Measurements from ENCODE around the gene SMARCA2.
A peak's percentile ranks its signal among the peaks of the same experiment; 100 is the strongest.

Gene SMARCA2

GRCh38 chr9:2116073-2116472 is 100.9 kb downstream of the SMARCA2 start:
- Histone ChIP-seq H3K27ac (ENCODE audit: low read length) (no peak overlapping the region), H3K4me3 (ENCODE audit: low read length) (no peak overlapping the region), H3K9me3 (ENCODE audit: insufficient read depth, low read depth, low read length) (no peaks in the 10 kb centered on the region), H3K9ac (ENCODE audit: low read depth, low read length) (no peak overlapping the region), H3K36me3 (ENCODE audit: insufficient read depth, low read depth, low read length) (no peaks in the 10 kb centered on the region), H3K27me3 (ENCODE audit: insufficient read depth, low read length) (no peaks in the 10 kb centered on the region), H3K4me1 (ENCODE audit: insufficient read depth, low read length) (no peaks in the 10 kb centered on the region)

GRCh38 chr9:2117527-2117926 is 102.4 kb downstream of the SMARCA2 start:
- no peaks in the 10 kb centered on the region for H3K4me1 ChIP-seq (ENCODE audit: insufficient read depth, low read length)
- no peak overlapping the region for H3K27ac ChIP-seq (ENCODE audit: low read length)
- H3K27me3 ChIP-seq (ENCODE audit: insufficient read depth, low read length) = no peaks in the 10 kb centered on the region
- H3K36me3 ChIP-seq (ENCODE audit: insufficient read depth, low read depth, low read length) = no peaks in the 10 kb centered on the region
- H3K9me3 ChIP-seq (ENCODE audit: insufficient read depth, low read depth, low read length) = no peaks in the 10 kb centered on the region
- no peak overlapping the region for H3K9ac ChIP-seq (ENCODE audit: low read depth, low read length)
- H3K4me3 ChIP-seq (ENCODE audit: low read length) = no peak overlapping the region

- Histone ChIP-seq H3K9me3 (ENCODE audit: insufficient read depth, low read depth, low read length) (no peaks in the 10 kb centered on the region), H3K4me1 (ENCODE audit: insufficient read depth, low read length) (no peaks in the 10 kb centered on the region), H3K4me3 (ENCODE audit: low read length) (no peak overlapping the region), H3K9ac (ENCODE audit: low read depth, low read length) (no peak overlapping the region), H3K27me3 (ENCODE audit: insufficient read depth, low read length) (no peaks in the 10 kb centered on the region), H3K36me3 (ENCODE audit: insufficient read depth, low read depth, low read length) (no peaks in the 10 kb centered on the region), H3K27ac (ENCODE audit: low read length) (no peak overlapping the region)
Measured at GRCh38 chr9:2119566-2119965, 104.4 kb downstream of the SMARCA2 start.

DNA sequence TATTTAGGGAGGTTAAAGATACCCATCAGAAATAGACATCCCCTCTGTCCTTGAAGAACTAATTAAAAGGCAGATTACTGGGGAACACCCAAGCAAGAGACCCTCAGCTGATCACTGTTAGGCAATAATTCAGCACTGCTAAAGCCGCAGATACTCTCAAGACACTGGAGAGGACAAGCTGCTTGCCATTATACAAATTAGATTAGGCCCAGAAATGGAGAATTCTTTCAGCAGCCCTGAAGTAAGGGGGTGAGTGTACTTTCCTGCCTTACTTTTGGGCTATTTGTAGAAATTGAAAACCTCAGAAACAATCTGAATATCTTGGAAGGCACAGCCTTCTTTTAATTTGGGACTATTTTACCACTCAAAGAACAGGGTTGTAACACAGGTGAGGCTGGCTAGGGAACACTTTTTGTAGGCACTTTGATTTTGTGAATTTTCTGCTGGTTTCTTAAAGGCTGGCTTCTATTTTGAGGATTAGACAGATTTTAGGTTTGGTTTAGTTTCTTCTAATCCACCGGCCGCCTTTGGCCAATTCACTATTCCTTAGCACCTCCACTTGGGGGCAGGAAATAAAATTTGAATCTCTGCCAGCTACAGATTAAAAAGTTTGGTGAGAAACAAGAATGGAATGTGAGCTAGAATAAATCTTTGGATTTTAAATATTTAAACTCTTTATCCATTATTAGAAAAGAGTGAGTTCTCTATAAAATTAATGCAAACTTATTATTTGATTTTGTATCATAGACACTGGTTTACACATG is 106.0 kb downstream of the SMARCA2 start:
- Histone ChIP-seq H3K4me3 (ENCODE audit: low read length) (no peak overlapping the region), H3K27ac (ENCODE audit: low read length) (no peak overlapping the region), H3K27me3 (ENCODE audit: insufficient read depth, low read length) (no peaks in the 10 kb centered on the region), H3K36me3 (ENCODE audit: insufficient read depth, low read depth, low read length) (no peaks in the 10 kb centered on the region), H3K4me1 (ENCODE audit: insufficient read depth, low read length) (no peaks in the 10 kb centered on the region), H3K9me3 (ENCODE audit: insufficient read depth, low read depth, low read length) (no peaks in the 10 kb centered on the region), H3K9ac (ENCODE audit: low read depth, low read length) (no peak overlapping the region)

- Histone ChIP-seq H3K4me3 (ENCODE audit: low read length) (no peak overlapping the region), H3K27ac (ENCODE audit: low read length) (no peak overlapping the region), H3K27me3 (ENCODE audit: insufficient read depth, low read length) (no peaks in the 10 kb centered on the region), H3K36me3 (ENCODE audit: insufficient read depth, low read depth, low read length) (no peaks in the 10 kb centered on the region), H3K9me3 (ENCODE audit: insufficient read depth, low read depth, low read length) (no peaks in the 10 kb centered on the region), H3K4me1 (ENCODE audit: insufficient read depth, low read length) (no peaks in the 10 kb centered on the region), H3K9ac (ENCODE audit: low read depth, low read length) (no peak overlapping the region)
Measured at GRCh38 chr9:2122299-2122698, 107.2 kb downstream of the SMARCA2 start.

GRCh38 chr9:2125906-2126305 is 110.8 kb downstream of the SMARCA2 start:
- no peaks in the 10 kb centered on the region for H3K4me1 ChIP-seq (ENCODE audit: insufficient read depth, low read length)
- no peak overlapping the region for H3K4me3 ChIP-seq (ENCODE audit: low read length)
- H3K36me3 ChIP-seq (ENCODE audit: insufficient read depth, low read depth, low read length) = no peaks in the 10 kb centered on the region
- H3K9me3 ChIP-seq (ENCODE audit: insufficient read depth, low read depth, low read length) = no peaks in the 10 kb centered on the region
- H3K27me3 ChIP-seq (ENCODE audit: insufficient read depth, low read length) = no peaks in the 10 kb centered on the region
- H3K9ac ChIP-seq (ENCODE audit: low read depth, low read length) = no peak overlapping the region
- H3K27ac ChIP-seq (ENCODE audit: low read length) = no peak overlapping the region

DNA sequence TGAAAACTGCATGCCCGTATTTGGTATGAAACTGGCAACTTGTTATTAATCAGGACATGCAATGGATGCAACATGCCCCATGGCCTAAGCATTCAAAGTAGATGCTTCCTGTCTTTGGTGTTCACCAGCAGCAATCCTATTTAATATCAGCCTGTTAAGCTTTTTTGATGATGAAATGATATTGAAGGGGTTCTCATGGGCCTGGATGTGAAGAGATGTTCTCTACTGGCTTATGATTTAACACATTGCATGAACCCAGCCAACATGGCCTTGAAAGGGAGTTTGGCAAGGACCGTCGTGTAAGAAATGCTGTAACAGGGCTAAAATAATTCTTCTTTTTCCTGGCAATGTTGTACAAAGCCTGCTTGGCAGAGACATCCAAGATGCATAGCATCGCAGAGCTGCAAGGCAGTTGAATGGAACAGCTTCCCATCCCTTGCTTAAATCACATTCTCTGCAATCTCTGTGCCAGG is 111.2 kb downstream of the SMARCA2 start:
- Histone ChIP-seq H3K9me3 (ENCODE audit: insufficient read depth, low read depth, low read length) (no peaks in the 10 kb centered on the region), H3K27me3 (ENCODE audit: insufficient read depth, low read length) (no peaks in the 10 kb centered on the region), H3K27ac (ENCODE audit: low read length) (no peak overlapping the region), H3K36me3 (ENCODE audit: insufficient read depth, low read depth, low read length) (no peaks in the 10 kb centered on the region), H3K9ac (ENCODE audit: low read depth, low read length) (no peak overlapping the region), H3K4me3 (ENCODE audit: low read length) (no peak overlapping the region), H3K4me1 (ENCODE audit: insufficient read depth, low read length) (no peaks in the 10 kb centered on the region)

DNA sequence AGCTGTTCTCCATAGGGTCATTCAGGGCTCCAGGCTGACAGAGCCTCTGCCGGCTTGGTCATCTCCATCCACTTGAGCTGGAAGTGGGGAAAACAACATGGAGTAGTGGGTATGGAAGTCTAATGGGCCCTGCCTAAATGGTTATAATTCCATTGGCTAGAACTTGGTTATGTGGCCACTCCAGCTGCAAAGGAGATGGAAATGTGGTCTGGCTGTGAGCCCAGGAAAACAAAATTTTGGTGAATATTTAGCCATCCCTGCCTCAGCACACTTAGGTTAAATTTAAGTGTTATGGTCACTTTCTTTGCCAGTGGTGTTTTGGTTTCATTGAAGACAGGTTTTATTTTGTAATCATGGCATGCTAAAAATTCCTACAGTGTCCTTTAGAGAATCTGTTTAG is 112.3 kb downstream of the SMARCA2 start:
- H3K27ac ChIP-seq (ENCODE audit: low read length) = no peak overlapping the region
- no peak overlapping the region for H3K4me3 ChIP-seq (ENCODE audit: low read length)
- no peaks in the 10 kb centered on the region for H3K36me3 ChIP-seq (ENCODE audit: insufficient read depth, low read depth, low read length)
- H3K9ac ChIP-seq (ENCODE audit: low read depth, low read length) = no peak overlapping the region
- no peaks in the 10 kb centered on the region for H3K27me3 ChIP-seq (ENCODE audit: insufficient read depth, low read length)
- no peaks in the 10 kb centered on the region for H3K9me3 ChIP-seq (ENCODE audit: insufficient read depth, low read depth, low read length)
- peaks cover 2% of the 10 kb centered on the region; the same call in 1 of the 2 replicates for H3K4me1 ChIP-seq (ENCODE audit: insufficient read depth, low read length)

DNA sequence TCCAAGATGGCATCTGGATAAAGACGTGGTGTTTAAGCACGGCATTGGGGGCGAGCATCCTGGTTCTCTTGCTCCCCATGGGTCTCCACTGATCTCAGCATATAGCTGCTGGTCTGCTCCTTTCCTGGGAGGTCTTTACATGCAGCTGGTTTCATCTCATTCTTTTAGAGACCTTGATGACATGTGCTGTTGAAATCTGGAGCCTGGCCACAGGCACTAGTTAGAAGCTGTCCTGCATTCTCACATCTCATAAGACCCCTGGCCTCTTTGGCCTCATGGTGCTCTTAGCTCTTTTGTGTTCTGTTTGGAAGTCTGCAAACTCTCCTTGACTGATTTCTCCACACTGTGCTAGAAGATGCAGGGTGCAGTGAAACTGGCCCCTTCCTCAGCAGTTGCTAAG is 113.0 kb downstream of the SMARCA2 start:
- Histone ChIP-seq H3K27me3 (ENCODE audit: insufficient read depth, low read length) (no peaks in the 10 kb centered on the region), H3K9ac (ENCODE audit: low read depth, low read length) (no peak overlapping the region), H3K4me1 (ENCODE audit: insufficient read depth, low read length) (peaks cover 2% of the 10 kb centered on the region; the same call in 1 of the 2 replicates), H3K9me3 (ENCODE audit: insufficient read depth, low read depth, low read length) (no peaks in the 10 kb centered on the region), H3K4me3 (ENCODE audit: low read length) (no peak overlapping the region), H3K27ac (ENCODE audit: low read length) (no peak overlapping the region), H3K36me3 (ENCODE audit: insufficient read depth, low read depth, low read length) (no peaks in the 10 kb centered on the region)

DNA sequence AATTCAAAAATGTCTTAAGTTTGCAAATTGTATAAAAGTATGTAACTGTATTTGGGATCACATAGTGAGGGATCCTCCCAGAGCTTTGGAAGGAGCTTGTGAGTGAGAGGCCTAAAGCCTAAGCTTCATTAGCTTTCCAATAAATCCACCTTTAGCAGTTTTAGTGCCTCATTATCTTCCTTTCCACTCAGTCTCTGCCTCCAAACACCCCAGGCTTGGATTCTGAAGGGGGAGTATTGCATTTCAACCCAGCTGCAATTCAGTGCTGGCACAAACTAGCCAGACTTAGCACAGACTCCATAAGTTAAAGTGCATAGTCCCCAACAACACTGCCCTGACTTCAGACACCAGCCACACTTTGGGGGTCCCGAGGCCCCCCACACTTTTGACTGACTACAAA is 113.5 kb downstream of the SMARCA2 start:
- H3K36me3 ChIP-seq (ENCODE audit: insufficient read depth, low read depth, low read length) = no peaks in the 10 kb centered on the region
- peaks cover 2% of the 10 kb centered on the region; the same call in 1 of the 2 replicates for H3K4me1 ChIP-seq (ENCODE audit: insufficient read depth, low read length)
- H3K27me3 ChIP-seq (ENCODE audit: insufficient read depth, low read length) = no peaks in the 10 kb centered on the region

GRCh38 chr9:2130941-2131340 is 115.8 kb downstream of the SMARCA2 start:
- peaks cover 7% of the 10 kb centered on the region for H3K4me1 ChIP-seq (ENCODE audit: insufficient read depth, low read length)
- no peak overlapping the region for H3K9ac ChIP-seq (ENCODE audit: low read depth, low read length)
- no peak overlapping the region for H3K4me3 ChIP-seq (ENCODE audit: low read length)
- H3K36me3 ChIP-seq (ENCODE audit: insufficient read depth, low read depth, low read length) = no peaks in the 10 kb centered on the region
- H3K27ac ChIP-seq (ENCODE audit: low read length) = no peak overlapping the region
- no peaks in the 10 kb centered on the region for H3K27me3 ChIP-seq (ENCODE audit: insufficient read depth, low read length)
- H3K9me3 ChIP-seq (ENCODE audit: insufficient read depth, low read depth, low read length) = no peaks in the 10 kb centered on the region

More for the DNA sequence above, 113.5 kb downstream of the SMARCA2 start:
- Histone ChIP-seq H3K9ac (ENCODE audit: low read depth, low read length) (no peak overlapping the region), H3K4me3 (ENCODE audit: low read length) (no peak overlapping the region), H3K9me3 (ENCODE audit: insufficient read depth, low read depth, low read length) (no peaks in the 10 kb centered on the region), H3K27ac (ENCODE audit: low read length) (no peak overlapping the region)

DNA sequence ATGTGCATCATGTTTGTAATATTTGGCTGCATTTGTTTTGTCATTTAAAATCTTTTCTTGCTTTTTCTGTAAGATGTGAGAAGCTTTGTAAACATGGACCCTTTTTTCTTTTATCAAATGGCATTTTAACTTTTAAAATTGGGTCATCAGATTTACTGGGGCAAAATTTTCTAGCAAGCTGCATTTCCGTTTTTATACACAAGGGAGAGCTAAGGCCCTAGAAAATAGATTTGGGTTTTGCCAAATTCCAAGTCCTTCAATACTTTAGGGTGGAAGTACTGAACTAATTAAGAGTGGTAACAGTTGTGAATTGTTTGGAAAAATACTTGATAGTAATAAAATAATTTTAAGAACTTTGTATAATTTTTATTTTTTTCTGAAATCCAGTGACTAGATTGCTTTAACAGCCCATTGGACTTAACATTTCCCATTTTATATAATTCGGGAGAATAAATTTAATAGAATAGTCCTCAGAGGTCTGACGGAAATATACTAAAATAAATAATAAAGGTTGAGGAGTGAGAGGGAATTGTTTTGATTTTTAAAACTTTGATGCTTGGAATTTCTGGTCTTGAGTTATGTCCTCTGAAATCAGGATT is 117.4 kb downstream of the SMARCA2 start:
- Histone ChIP-seq H3K36me3 (ENCODE audit: insufficient read depth, low read depth, low read length) (no peaks in the 10 kb centered on the region), H3K4me3 (ENCODE audit: low read length) (no peak overlapping the region), H3K27me3 (ENCODE audit: insufficient read depth, low read length) (no peaks in the 10 kb centered on the region), H3K9me3 (ENCODE audit: insufficient read depth, low read depth, low read length) (no peaks in the 10 kb centered on the region), H3K4me1 (ENCODE audit: insufficient read depth, low read length) (peaks cover 7% of the 10 kb centered on the region), H3K9ac (ENCODE audit: low read depth, low read length) (no peak overlapping the region), H3K27ac (ENCODE audit: low read length) (peak overlapping the region; percentile 7)

All from iPS-20b (cell line).